Astrocyte (in vitro differentiated cells and primary cell): ENCODE measurements around the gene OPCML.

Source experiments
- EZH2 ChIP-seq: IDR thresholded peaks from 2 replicates; pipeline ENCODE4 v1.6.1; 2012; ENCODE audit warnings: mild to moderate bottlenecking, low read length, inconsistent platforms; ENCODE audit not compliant: insufficient read depth
- TF ChIP-seq, protein P1 (sequence below): IDR thresholded peaks from 2 replicates; pipeline ENCODE4 v1.5.1; 2011; ENCODE audit warnings: low read depth, mild to moderate bottlenecking, inconsistent platforms, low read length, moderate library complexity; ENCODE audit not compliant: insufficient read depth

- TF ChIP-seq, protein P1, sequence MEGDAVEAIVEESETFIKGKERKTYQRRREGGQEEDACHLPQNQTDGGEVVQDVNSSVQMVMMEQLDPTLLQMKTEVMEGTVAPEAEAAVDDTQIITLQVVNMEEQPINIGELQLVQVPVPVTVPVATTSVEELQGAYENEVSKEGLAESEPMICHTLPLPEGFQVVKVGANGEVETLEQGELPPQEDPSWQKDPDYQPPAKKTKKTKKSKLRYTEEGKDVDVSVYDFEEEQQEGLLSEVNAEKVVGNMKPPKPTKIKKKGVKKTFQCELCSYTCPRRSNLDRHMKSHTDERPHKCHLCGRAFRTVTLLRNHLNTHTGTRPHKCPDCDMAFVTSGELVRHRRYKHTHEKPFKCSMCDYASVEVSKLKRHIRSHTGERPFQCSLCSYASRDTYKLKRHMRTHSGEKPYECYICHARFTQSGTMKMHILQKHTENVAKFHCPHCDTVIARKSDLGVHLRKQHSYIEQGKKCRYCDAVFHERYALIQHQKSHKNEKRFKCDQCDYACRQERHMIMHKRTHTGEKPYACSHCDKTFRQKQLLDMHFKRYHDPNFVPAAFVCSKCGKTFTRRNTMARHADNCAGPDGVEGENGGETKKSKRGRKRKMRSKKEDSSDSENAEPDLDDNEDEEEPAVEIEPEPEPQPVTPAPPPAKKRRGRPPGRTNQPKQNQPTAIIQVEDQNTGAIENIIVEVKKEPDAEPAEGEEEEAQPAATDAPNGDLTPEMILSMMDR = no peak
- TF ChIP-seq EZH2 = no peak
Measured at GRCh38 chr11:132499661-132500060, 1032.6 kb downstream of the OPCML start.
